GM21825 (cell line): Measurements from ENCODE around the gene GUCA1A.
"Not testable (repeated sequence)": the region's sequence is repeated elsewhere in the genome, so short reads cannot be mapped to it uniquely, and the experiment has no call there.

Source experiments
- ATAC-seq: cut with Tn5 transposase; IDR thresholded peaks from one replicate; pipeline ENCODE4 v1.9.1; 2021; ENCODE audit warnings: mild to moderate bottlenecking, moderate library complexity; ENCODE audit not compliant: unreplicated experiment

The GUCA1A gene

DNA sequence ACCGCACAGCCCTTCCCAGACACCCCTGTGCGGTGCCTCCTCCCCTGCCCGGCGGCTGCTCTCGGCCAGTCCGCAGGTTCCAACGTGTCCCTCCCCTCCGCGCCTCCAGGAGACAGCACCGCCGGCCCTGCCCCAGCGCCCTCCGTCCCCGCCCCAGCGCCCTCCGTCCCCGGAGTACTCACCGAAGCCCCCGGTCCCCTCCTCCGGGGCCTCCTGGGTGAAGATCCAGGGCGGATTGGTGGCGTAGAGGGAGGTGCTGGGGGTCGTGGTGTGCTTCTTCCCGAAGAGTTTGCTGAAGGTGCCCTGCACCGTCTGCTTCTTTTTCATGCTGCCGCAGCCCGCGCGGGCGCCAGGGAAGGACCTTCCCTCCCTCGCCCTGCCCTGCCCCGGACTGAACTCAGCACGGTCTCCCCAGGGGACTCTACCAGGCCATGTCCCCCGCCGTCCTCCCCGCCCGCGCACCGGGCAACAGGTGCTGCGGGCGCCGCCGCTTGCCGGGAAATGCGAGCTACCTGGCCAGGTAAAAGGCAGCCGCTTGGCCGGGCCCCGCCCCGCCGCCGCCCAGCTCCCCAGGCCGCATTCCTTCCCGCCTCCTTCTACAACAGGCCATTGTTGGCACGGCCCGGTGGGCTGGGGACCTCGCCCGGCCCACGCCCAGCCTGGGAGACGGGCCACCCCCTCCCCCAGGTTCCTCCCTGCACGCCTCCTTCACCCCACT is 30.9 kb upstream of the GUCA1A start, which contains the start of gene C6orf132:
TSS of gene C6orf132 (minus strand) at position 503 of the 718 bp plus-strand sequence. CDS start at position 327, 176 bp downstream.
- ATAC-seq, result no peak

DNA sequence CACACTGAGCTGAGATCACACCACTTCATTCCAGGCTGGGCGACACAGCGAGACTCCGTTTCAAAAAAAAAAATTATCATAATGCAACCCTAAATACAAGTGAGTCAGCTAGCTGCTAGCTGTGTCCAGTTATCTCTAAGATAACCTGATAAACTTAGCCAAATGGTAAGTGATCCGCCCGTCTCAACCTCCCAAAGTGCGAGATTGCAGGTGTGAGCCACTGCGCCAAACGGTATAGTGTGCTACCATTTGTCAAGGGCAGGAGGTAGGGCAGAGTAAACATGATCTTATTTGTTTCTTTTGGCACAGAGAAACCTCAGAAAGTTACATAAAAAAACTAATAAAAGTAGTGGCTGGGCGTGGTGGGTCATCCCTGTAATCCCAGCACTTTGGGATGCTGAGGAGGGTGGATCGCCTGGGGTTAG is 26.0 kb upstream of the GUCA1A start:
- ATAC-seq, result no peak

DNA sequence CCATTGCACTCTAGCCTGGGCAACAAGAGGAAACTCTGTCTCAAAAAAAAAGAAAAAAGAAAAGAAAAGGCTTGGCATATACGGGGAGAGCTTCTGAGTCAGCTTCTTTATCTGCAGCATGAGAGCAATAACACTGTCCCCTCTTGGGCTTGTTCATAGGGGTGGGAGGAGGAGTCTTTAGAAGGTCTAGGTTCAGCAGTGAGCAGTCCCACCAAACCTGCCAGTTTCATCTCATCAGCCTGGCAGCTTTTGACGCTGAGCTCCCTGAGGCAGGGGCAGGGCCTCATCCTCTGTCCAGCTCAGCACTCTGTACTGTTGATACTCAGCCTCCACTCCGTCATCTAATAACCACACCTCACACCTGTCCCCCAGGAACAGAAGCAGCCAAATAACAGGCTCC is 25.1 kb upstream of the GUCA1A start:
- ATAC-seq, result no peak

DNA sequence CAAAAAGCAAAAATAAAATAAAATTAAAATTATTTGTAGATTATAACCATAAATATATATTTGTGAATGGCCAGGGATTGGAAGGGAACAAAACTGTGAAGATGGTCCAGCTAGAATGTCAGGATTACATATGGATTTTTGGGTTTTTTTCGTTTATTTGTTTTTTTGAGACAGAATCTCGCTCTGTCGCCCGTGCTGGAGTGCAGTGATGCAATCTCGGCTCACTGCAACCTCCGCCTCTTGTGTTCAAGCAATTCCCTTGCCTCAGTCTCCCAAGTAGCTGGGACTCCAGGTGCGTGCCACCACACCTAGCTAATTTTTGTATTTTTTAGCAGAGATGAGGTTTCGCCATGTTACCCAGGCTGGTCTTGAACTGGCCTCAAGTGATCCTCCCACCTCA is 22.9 kb upstream of the GUCA1A start:
- ATAC-seq, result no peak

DNA sequence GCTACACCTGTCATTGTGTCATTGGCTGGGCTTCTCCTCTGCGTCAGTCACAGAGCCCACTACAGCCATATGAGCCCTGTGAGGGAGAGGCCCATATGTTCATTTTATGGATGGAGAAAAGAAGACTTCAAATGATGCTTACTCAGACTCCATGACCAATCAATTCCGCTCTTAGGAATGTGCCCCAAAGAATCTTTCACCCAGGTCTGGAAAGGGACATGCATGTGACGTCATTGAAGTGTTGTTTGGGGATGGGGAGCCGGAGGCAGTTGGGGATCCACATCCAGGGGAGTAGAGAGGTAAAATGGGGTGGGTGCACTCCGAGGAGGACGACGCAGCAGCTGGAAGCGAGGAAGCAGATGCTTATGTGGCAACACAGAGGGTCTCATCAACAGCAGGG is 21.1 kb upstream of the GUCA1A start:
- ATAC-seq, result no peak

DNA sequence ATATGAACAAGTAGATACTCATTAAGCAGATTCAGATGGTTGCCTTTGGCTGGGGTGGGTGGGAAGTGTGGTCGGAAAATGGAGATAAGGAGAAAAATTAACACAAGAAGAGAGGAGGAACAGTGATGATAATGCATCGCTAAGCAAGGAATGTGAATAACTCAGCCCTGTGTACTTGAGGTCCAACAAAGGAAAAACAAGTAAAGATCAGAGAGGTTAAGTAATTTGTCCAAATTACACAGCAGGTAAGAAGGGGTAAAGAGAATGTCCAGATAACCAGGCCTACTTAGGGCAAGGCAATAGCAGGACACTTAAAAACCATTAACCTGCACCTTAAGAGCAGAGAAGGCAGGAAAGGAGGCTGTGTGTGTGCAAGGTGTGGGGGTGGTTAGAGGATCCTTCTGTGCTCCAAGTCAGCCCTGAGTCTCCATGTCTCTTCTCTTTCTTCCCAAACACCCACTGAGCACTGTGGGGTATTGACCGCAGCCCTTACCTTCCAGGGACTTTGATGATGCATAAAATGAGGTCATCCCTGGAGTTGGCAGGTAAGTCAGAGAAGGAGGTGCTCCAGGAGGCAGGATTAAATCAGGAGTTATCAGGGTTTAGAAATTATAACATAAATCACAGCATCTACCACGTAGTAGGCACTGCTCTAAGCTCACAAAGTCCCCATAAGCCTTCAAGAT is 20.5 kb upstream of the GUCA1A start:
- ATAC-seq, result not testable (repeated sequence)

DNA sequence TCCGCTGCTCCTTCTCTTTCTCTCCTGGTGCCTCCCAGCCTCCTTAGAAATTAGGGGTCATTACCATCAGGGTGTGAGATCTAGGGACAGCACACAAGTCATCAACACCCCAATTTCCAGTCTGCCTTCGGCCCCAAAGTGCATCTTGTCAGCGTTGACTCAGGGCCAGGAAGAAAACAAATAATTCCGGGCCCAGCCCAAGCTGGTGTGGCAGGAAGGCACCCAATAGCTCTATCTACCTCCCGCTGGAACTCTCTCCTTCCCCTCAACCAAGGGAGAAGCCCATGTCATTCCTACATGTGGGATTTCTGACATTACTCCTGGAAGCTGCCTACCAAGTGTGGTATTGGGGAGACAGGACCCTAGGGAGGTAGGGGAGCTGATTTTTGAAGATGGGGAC is 19.2 kb upstream of the GUCA1A start:
- ATAC-seq, result no peak

DNA sequence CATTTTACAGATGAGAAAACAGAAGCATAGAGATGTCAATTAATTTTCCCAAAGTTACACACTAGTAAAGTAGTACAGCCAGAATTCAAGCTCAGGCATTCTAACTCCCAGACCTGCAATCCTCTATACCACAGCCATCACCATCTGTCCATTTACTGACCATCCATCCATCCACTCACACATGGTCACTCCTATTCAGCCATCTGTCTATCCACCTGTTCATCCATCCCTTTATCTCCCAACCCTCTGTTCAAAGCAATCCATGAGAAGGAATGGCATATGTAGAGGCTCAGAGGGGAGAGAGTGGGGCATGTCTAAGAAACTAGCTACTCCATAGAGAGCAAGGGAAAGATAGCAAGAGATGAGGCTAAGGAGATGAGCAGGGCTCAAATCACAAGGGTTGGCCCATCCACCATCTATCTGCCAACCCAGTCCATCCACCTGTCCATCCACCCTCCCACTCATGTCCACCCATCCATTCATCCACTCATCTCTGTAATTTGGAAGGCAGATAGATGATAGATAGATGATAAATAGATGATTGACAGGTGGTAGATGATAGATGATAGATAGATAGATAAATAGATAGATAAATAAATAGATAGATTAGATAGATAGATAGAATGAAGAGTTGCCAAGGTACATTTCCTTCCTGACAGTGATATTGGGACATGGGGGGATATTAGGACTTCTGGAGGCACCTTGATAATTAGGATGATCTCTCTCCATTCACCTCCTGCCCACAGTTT is 18.5 kb upstream of the GUCA1A start:
- no peak for ATAC-seq

DNA sequence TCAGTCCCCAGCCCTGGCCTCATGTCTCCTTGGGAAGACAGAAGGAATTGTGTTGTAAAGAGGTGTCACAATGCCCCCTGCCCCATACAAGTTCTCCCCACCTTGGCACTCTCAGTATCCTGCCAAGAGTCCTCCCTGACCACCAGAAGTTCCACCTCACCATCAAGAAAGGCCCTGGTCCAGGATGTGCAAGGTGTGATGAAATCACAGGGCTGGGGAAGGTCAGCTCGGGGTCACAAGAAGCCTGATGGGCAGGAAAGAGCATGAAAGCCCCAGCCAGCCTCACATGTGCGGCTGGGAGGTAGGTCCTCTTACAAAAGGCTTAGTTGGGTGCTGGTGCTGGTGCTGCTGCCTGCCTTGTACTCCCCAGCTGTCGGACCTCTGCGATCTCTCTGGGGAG is 17.9 kb upstream of the GUCA1A start:
- ATAC-seq, result no peak

DNA sequence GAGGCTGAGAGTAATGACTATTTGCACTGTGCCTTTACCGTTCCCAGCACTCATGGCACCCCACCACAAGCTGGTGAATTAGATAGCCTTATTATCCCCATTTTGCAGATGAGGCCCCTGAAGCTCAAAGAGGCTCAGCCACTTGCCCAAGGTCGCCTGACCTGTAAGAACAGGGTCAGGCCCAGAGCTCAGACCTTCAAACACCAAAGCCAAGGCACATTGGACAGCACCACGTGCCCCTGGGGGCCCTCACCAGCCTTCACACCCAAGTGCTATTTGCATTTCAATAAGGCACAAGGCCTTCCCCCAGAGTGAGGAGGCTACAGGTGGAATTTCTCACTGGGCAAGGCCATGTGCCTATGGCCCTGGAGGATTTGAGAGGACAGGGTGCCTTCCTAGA is 16.5 kb upstream of the GUCA1A start:
- no peak for ATAC-seq

DNA sequence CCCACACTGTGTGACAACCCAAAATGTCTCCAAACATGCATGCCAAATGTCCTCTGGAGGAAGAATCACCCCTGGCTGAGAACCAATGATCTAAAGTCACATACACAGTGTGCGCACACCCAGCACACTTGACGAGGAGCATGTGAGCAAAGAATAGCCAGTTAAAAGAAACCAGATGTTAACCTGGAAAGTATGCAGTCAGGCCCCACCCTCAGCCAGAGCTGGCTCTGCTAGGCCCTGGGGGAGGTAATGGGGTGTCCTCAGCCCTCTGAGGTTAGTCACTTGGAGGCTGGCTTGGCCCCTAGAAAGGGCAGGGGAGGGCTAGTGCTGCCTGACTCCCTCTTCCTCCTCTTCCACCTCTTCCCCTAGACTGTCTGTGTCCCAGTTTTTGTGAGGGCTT is 15.2 kb upstream of the GUCA1A start:
- no peak for ATAC-seq

DNA sequence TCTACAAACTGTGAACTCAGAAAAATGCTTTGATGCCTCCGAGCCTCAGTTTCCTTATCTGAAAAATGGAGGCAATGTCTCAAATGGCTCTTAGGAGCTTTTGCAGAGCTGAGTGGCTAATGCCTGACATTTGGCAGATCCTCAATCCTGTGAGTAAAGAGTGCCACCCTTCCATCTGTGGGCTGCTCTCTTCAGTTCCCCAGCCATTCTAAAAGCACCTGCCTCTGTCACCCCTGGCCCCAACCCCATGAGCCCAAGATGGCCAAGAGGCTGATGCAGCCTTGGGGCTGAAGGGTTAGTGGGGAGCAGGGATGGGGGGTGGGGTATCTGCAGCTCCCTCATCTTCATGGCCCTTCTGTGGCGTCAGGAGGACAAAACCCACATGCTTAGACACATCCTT is 14.5 kb upstream of the GUCA1A start:
- ATAC-seq, result no peak

DNA sequence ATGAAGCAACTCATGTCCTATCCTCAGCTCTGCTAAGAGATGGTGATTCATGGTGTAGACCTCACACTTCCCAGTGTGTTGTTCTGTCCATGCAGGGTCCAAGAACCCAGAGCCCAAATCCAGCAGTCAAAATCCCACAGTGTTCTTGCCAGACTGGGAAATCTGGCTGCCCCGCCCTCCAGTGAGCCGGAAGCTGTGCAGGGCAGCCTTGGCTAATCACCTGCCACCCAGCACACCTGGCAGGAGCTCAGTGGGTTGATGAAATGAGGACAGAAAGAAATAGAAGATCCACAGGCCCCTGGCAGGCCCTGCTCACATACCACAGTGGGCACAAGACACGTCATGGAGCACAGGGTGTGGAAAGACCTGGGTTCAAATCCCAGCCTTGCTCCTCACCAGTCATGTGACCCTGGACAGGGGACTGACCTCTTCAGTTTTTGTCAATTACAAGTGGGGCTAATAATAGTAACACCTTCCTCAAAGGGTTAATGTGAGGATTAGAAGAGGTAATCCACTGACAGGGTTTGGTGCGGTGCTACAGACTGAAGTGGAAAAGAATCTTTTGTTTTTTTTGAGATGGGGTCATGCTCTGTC is 13.6 kb upstream of the GUCA1A start:
- ATAC-seq, result no peak

DNA sequence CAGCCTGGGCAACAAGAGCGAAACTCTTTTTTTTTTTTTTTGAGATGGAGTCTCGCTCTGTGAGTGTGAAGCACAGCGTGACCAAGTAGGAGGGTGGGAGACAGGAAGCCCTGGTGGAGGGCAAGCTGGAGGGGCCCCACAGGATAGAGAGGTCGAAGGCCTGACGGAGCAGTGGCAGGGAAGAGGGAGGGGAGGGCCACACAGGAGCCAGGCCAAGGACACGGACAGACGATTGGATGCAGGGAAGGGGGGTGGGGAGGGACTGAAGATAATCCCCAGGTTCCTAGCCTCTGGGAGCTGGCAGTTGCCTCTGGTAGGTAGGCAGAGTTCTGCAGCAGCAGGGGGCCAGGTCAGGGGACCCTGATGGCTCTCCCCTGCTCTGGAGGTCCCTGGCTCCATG is 10.8 kb upstream of the GUCA1A start:
- ATAC-seq, result no peak

DNA sequence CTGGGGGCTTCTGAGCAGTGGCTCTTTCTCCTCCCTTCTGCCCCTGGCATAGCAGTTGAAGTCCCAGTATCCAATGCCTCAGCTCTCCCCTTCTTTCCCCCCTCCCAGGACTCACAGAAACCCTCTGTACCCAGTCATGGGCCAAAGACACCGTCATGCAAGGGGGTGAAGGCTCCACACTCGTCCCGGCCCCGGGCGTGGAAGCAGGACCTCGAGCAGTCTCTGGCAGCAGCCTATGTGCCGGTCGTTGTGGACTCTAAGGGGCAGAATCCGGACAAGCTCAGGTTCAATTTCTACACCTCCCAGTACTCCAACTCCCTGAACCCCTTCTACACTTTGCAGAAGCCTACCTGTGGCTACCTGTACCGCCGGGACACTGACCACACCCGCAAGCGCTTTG is 10.4 kb upstream of the GUCA1A start:
- ATAC-seq, result no peak

DNA sequence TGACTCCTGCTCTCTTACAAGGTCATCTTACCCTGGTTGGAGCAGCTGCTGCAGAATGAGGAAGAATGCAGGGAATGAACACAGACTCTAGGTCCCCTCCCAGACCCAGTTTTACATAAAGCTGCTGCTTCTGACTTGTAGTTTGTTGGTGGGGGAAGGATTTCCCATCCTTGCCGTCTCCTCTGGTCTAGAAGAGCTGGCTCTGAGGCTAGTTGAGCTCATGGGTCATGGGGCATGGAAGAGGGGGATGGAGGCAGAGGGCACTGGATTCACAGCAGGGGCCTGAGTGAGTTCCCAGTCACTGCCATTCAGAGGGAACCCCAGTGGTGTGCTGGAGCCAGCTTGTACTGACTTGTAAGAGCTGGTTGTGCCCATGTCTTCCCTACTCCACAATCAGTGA is 9.2 kb upstream of the GUCA1A start:
- no peak for ATAC-seq

DNA sequence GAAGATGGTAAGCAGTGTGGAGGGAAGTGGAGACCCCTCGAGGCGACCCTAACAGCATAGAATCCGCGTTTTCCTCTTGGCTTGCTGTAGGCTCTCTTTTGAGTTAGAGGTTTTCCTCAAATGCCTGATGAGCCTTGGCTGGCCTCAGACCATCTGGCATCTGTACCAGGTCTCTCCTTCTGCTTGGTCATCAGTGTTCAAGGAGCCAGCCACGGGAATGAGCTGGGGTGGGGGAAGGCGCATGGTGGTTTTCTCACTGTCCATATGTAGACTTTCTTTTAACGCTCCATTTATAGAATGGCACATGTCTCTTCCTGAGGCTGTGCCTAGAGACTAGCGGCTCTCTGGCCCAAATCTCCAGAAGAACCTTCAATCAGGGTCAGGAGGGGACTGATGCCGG is 8.1 kb upstream of the GUCA1A start:
- ATAC-seq, result no peak

DNA sequence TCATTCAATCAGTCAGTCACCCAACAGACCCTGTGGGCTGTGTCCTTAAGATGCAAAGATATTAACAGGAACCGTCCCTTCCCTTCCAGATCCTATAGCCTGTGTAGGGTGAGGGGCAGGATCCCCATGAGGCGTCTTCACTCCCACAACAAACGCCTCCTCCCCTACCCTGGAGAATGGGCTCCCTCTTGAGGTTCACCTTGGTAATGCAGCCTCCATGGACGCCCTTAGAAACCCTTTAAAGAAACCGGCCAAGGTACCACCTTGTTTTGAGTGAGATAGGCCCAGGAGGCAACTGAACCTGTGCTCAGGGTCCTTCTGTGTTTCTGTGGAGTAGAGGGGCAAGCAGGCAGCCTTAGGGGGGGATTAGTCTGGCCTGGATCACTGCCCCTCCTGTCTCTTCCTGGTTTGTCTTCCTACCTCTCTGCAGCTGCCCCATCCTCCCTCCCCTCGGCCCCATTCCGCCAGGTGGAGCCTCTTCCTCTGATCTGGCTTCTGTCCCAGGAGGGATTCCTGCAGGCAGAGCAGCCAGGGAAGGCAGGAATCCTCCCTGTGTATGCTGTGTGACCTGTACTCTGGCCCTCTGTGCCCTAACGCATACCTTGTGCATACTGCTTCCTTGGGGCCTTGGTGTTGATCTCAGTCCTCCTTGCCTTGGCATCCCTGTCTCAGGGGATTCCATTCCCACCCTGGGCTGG is 6.6 kb upstream of the GUCA1A start:
- no peak for ATAC-seq

DNA sequence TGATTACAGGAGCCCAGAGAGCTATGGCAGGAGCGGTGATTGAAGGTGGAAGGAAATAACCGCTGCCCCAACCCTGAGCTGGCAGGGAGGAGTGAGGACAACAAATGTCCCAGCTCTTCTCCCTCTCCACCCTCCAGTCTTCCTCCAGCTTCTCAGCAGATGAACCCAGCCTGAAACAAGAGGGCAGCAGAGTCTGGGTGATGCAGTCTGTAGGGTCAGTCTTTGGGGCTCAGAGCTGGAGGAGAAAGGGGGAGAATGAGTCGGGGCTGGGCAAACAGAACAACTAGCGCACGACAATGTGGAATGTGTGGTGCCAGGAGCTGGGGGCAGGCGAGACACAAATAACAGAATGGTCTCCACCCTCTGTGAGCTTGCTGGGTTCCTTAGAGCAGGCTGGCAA is 4.5 kb upstream of the GUCA1A start:
- ATAC-seq, result no peak

DNA sequence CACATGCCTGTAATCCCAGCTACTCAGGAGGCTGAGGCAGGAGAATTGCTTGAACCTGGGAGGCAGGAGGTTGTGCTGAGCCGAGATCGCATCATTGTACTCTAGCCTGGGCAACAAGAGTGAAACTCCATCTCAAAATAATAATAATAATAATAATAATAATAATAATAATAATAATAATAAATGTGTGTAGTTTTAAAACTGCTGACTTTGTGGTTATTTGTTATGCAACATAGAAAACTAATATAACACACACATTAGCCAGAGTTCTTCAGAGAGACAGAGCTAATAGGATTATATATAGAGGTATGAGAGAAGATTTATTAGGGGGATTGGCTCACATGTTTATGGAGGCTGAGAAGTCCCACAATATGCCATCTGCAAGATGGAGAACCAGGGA is 3.4 kb upstream of the GUCA1A start:
- ATAC-seq, result not testable (repeated sequence)
